Measurements from ENCODE around the gene EOMES.

EOMES gene

GRCh38 chr3:27719314-27720003 lies 2.7 kb downstream of the EOMES start:
- H3K27ac ChIP-seq (ENCODE audit: low read length) = no peak overlapping the region
- peaks cover 74% of the 10 kb centered on the region for H3K27me3 ChIP-seq (ENCODE audit: low read depth, low read length)
- H3K9me3 ChIP-seq (ENCODE audit: control insufficient read depth in 1 of 2, low read length in 2 of 2) = no peaks in the 10 kb centered on the region
- H3K36me3 ChIP-seq (ENCODE audit: control insufficient read depth in 1 of 2, insufficient read depth in 2 of 2, low read length in 2 of 2) = no peaks in the 10 kb centered on the region
- H3K4me3 ChIP-seq (ENCODE audit: low read depth in 1 of 2, low read length in 2 of 2) = no peak overlapping the region
- peaks cover 9 to 48% of the 10 kb centered on the region in 2 donors for H3K4me1 ChIP-seq (ENCODE audit: control insufficient read depth in 1 of 2, insufficient read depth in 2 of 2, low read length in 2 of 2)

GRCh38 chr3:27718459-27718858 lies 3.7 kb downstream of the EOMES start:
- Histone ChIP-seq H3K36me3 (ENCODE audit: control insufficient read depth in 1 of 2, insufficient read depth in 2 of 2, low read length in 2 of 2) (no peaks in the 10 kb centered on the region), H3K9me3 (ENCODE audit: control insufficient read depth in 1 of 2, low read length in 2 of 2) (no peaks in the 10 kb centered on the region), H3K27ac (ENCODE audit: low read length) (no peak overlapping the region), H3K4me1 (ENCODE audit: control insufficient read depth in 1 of 2, insufficient read depth in 2 of 2, low read length in 2 of 2) (peaks cover 5 to 48% of the 10 kb centered on the region in 2 donors), H3K4me3 (ENCODE audit: low read depth in 1 of 2, low read length in 2 of 2) (no peak overlapping the region), H3K27me3 (ENCODE audit: low read depth, low read length) (peaks cover 74% of the 10 kb centered on the region)

- Histone ChIP-seq H3K4me3 (ENCODE audit: low read depth in 1 of 2, low read length in 2 of 2) (no peak overlapping the region), H3K4me1 (ENCODE audit: control insufficient read depth in 1 of 2, insufficient read depth in 2 of 2, low read length in 2 of 2) (peaks cover 0 to 47% of the 10 kb centered on the region in 2 donors), H3K27ac (ENCODE audit: low read length) (no peak overlapping the region), H3K9me3 (ENCODE audit: control insufficient read depth in 1 of 2, low read length in 2 of 2) (no peaks in the 10 kb centered on the region), H3K27me3 (ENCODE audit: low read depth, low read length) (peaks cover 78% of the 10 kb centered on the region), H3K36me3 (ENCODE audit: control insufficient read depth in 1 of 2, insufficient read depth in 2 of 2, low read length in 2 of 2) (no peaks in the 10 kb centered on the region)
Measured at GRCh38 chr3:27717200-27717852, 4.8 kb downstream of the EOMES start.

GRCh38 chr3:27716309-27716708 lies 5.8 kb downstream of the EOMES start:
- Histone ChIP-seq H3K27me3 (ENCODE audit: low read depth, low read length) (peaks cover 76% of the 10 kb centered on the region), H3K4me3 (ENCODE audit: low read depth in 1 of 2, low read length in 2 of 2) (no peak overlapping the region), H3K36me3 (ENCODE audit: control insufficient read depth in 1 of 2, insufficient read depth in 2 of 2, low read length in 2 of 2) (no peaks in the 10 kb centered on the region), H3K27ac (ENCODE audit: low read length) (no peak overlapping the region), H3K9me3 (ENCODE audit: control insufficient read depth in 1 of 2, low read length in 2 of 2) (no peaks in the 10 kb centered on the region), H3K4me1 (ENCODE audit: control insufficient read depth in 1 of 2, insufficient read depth in 2 of 2, low read length in 2 of 2) (peaks cover 0 to 39% of the 10 kb centered on the region in 2 donors)

- H3K36me3 ChIP-seq (ENCODE audit: control insufficient read depth in 1 of 2, insufficient read depth in 2 of 2, low read length in 2 of 2) = no peaks in the 10 kb centered on the region
- no peaks in the 10 kb centered on the region for H3K9me3 ChIP-seq (ENCODE audit: control insufficient read depth in 1 of 2, low read length in 2 of 2)
- H3K4me1 ChIP-seq (ENCODE audit: control insufficient read depth in 1 of 2, insufficient read depth in 2 of 2, low read length in 2 of 2) = peaks cover 0 to 34% of the 10 kb centered on the region in 2 donors
- no peak overlapping the region for H3K4me3 ChIP-seq (ENCODE audit: low read depth in 1 of 2, low read length in 2 of 2)
- peaks cover 71% of the 10 kb centered on the region for H3K27me3 ChIP-seq (ENCODE audit: low read depth, low read length)
- no peak overlapping the region for H3K27ac ChIP-seq (ENCODE audit: low read length)
Measured at GRCh38 chr3:27715863-27716262, 6.3 kb downstream of the EOMES start.

GRCh38 chr3:27715454-27715806 lies 6.7 kb downstream of the EOMES start:
- Histone ChIP-seq H3K36me3 (ENCODE audit: control insufficient read depth in 1 of 2, insufficient read depth in 2 of 2, low read length in 2 of 2) (no peaks in the 10 kb centered on the region), H3K9me3 (ENCODE audit: control insufficient read depth in 1 of 2, low read length in 2 of 2) (no peaks in the 10 kb centered on the region), H3K4me3 (ENCODE audit: low read depth in 1 of 2, low read length in 2 of 2) (peak overlapping the region in 1 of 2 donors; percentile 74), H3K27ac (ENCODE audit: low read length) (no peak overlapping the region), H3K27me3 (ENCODE audit: low read depth, low read length) (peaks cover 69% of the 10 kb centered on the region), H3K4me1 (ENCODE audit: control insufficient read depth in 1 of 2, insufficient read depth in 2 of 2, low read length in 2 of 2) (peaks cover 0 to 32% of the 10 kb centered on the region in 2 donors)

GRCh38 chr3:27714692-27715453 lies 7.2 kb downstream of the EOMES start:
- Histone ChIP-seq H3K9me3 (ENCODE audit: control insufficient read depth in 1 of 2, low read length in 2 of 2) (no peaks in the 10 kb centered on the region), H3K27ac (ENCODE audit: low read length) (no peak overlapping the region), H3K4me3 (ENCODE audit: low read depth in 1 of 2, low read length in 2 of 2) (peak overlapping the region; percentile 17 to 74), H3K27me3 (ENCODE audit: low read depth, low read length) (peaks cover 66% of the 10 kb centered on the region), H3K36me3 (ENCODE audit: control insufficient read depth in 1 of 2, insufficient read depth in 2 of 2, low read length in 2 of 2) (no peaks in the 10 kb centered on the region), H3K4me1 (ENCODE audit: control insufficient read depth in 1 of 2, insufficient read depth in 2 of 2, low read length in 2 of 2) (peaks cover 0 to 32% of the 10 kb centered on the region in 2 donors)

GRCh38 chr3:27714146-27714526 lies 8.0 kb downstream of the EOMES start:
- Histone ChIP-seq H3K36me3 (ENCODE audit: control insufficient read depth in 1 of 2, insufficient read depth in 2 of 2, low read length in 2 of 2) (no peaks in the 10 kb centered on the region), H3K27ac (ENCODE audit: low read length) (no peak overlapping the region), H3K4me3 (ENCODE audit: low read depth in 1 of 2, low read length in 2 of 2) (peak overlapping the region; percentile 74 to 85), H3K9me3 (ENCODE audit: control insufficient read depth in 1 of 2, low read length in 2 of 2) (no peaks in the 10 kb centered on the region), H3K4me1 (ENCODE audit: control insufficient read depth in 1 of 2, insufficient read depth in 2 of 2, low read length in 2 of 2) (peaks cover 0 to 32% of the 10 kb centered on the region in 2 donors), H3K27me3 (ENCODE audit: low read depth, low read length) (peaks cover 63% of the 10 kb centered on the region)

GRCh38 chr3:27713435-27714145 lies 8.5 kb downstream of the EOMES start:
- peaks cover 0 to 32% of the 10 kb centered on the region in 2 donors for H3K4me1 ChIP-seq (ENCODE audit: control insufficient read depth in 1 of 2, insufficient read depth in 2 of 2, low read length in 2 of 2)
- H3K27me3 ChIP-seq (ENCODE audit: low read depth, low read length) = peaks cover 60% of the 10 kb centered on the region
- no peaks in the 10 kb centered on the region for H3K9me3 ChIP-seq (ENCODE audit: control insufficient read depth in 1 of 2, low read length in 2 of 2)
- no peak overlapping the region for H3K27ac ChIP-seq (ENCODE audit: low read length)
- H3K36me3 ChIP-seq (ENCODE audit: control insufficient read depth in 1 of 2, insufficient read depth in 2 of 2, low read length in 2 of 2) = no peaks in the 10 kb centered on the region
- H3K4me3 ChIP-seq (ENCODE audit: low read depth in 1 of 2, low read length in 2 of 2) = peak overlapping the region; percentile 74 to 85

- peak overlapping the region; percentile 74 to 85 for H3K4me3 ChIP-seq (ENCODE audit: low read depth in 1 of 2, low read length in 2 of 2)
- H3K27ac ChIP-seq (ENCODE audit: low read length) = no peak overlapping the region
- H3K36me3 ChIP-seq (ENCODE audit: control insufficient read depth in 1 of 2, insufficient read depth in 2 of 2, low read length in 2 of 2) = no peaks in the 10 kb centered on the region
- no peaks in the 10 kb centered on the region for H3K9me3 ChIP-seq (ENCODE audit: control insufficient read depth in 1 of 2, low read length in 2 of 2)
- peaks cover 0 to 32% of the 10 kb centered on the region in 2 donors for H3K4me1 ChIP-seq (ENCODE audit: control insufficient read depth in 1 of 2, insufficient read depth in 2 of 2, low read length in 2 of 2)
- peaks cover 56% of the 10 kb centered on the region for H3K27me3 ChIP-seq (ENCODE audit: low read depth, low read length)
Measured at GRCh38 chr3:27713078-27713423, 9.1 kb downstream of the EOMES start.
